ENCODE results near the gene SHB. TPM values are rescaled to one million over a fixed set of nuclear protein-coding genes. Genes with fewer than 3 reads are reported as not detected.

Gene SHB
- total RNA-seq, 1 experiment from 2014 or later: 56.4 TPM

- BruUV-seq (replicated peaks): no TSS peak
- Histone ChIP-seq H3F3A (ENCODE audit: low read length, unreplicated experiment) (no peaks in the 10 kb centered on the region), H3K79me2 (ENCODE audit: low read length) (no peaks in the 10 kb centered on the region), H3K36me3 (ENCODE audit: low read depth, low read length) (no peaks in the 10 kb centered on the region), H3K9me3 (ENCODE audit: low read length) (no peaks in the 10 kb centered on the region), H4K20me1 (ENCODE audit: low read length) (no peaks in the 10 kb centered on the region), H3K4me2 (ENCODE audit: low read length) (no peak overlapping the region), H2AFZ (ENCODE audit: low read length) (no peak overlapping the region), H3K27me3 (ENCODE audit: low read length) (no peaks in the 10 kb centered on the region), H3K4me3 (ENCODE audit: low read length) (no peak overlapping the region), H3K9ac (ENCODE audit: low read length) (no peak overlapping the region), H3K27ac (ENCODE audit: low read length) (no peak overlapping the region), H3K9me2 (replicated peaks; ENCODE audit: low read length) (no peaks in the 10 kb centered on the region), H3K4me1 (ENCODE audit: insufficient read depth, low read length) (0 out of 2 replicates have a peak, but pooled peaks cover 3% of the 10 kb centered on the region)
- ChIA-PET CTCF (no interaction called here), POLR2A (ENCODE audit: unreplicated experiment) (no interaction called here)
- TF ChIP-seq EZH2phosphoT487 (IDR thresholded peaks at IDR 0.05; ENCODE audit: borderline replicate concordance, low read length) (no peak), EZH2 (IDR thresholded peaks at IDR 0.05; ENCODE audit: low read length, unreplicated experiment) (no peak), CTCF (conservative IDR thresholded peaks at IDR 0.05; ENCODE audit: low read depth, low read length) (no peak)
- ATAC-seq: no peak
- DNase-seq: no peak
- intact Hi-C loops (cut with micrococcal nuclease): no loop called here
Measured at GRCh38 chr9:38110476-38110875, 41.4 kb upstream of the SHB start.

GRCh38 chr9:38109601-38110000 is 40.6 kb upstream of the SHB start:
- intact Hi-C loops (cut with micrococcal nuclease): no loop called here
- Histone ChIP-seq H3K27me3 (ENCODE audit: low read length) (no peaks in the 10 kb centered on the region), H3K4me3 (ENCODE audit: low read length) (no peak overlapping the region), H3K9me2 (replicated peaks; ENCODE audit: low read length) (no peaks in the 10 kb centered on the region), H3K4me1 (ENCODE audit: insufficient read depth, low read length) (0 out of 2 replicates have a peak, but pooled peaks cover 3% of the 10 kb centered on the region), H2AFZ (ENCODE audit: low read length) (no peak overlapping the region), H3K9ac (ENCODE audit: low read length) (no peak overlapping the region), H4K20me1 (ENCODE audit: low read length) (no peaks in the 10 kb centered on the region), H3F3A (ENCODE audit: low read length, unreplicated experiment) (no peaks in the 10 kb centered on the region), H3K9me3 (ENCODE audit: low read length) (no peaks in the 10 kb centered on the region), H3K27ac (ENCODE audit: low read length) (no peak overlapping the region), H3K79me2 (ENCODE audit: low read length) (no peaks in the 10 kb centered on the region), H3K36me3 (ENCODE audit: low read depth, low read length) (no peaks in the 10 kb centered on the region), H3K4me2 (ENCODE audit: low read length) (no peak overlapping the region)
- ChIA-PET CTCF (no interaction called here), POLR2A (ENCODE audit: unreplicated experiment) (no interaction called here)
- ATAC-seq (no peak), DNase-seq (no peak)
- BruUV-seq (replicated peaks): no TSS peak
- no peak for TF ChIP-seq EZH2 (IDR thresholded peaks at IDR 0.05; ENCODE audit: low read length, unreplicated experiment)
- no peak for TF ChIP-seq CTCF (conservative IDR thresholded peaks at IDR 0.05; ENCODE audit: low read depth, low read length)
- no peak for TF ChIP-seq EZH2phosphoT487 (IDR thresholded peaks at IDR 0.05; ENCODE audit: borderline replicate concordance, low read length)

GRCh38 chr9:38108326-38108725 is 39.3 kb upstream of the SHB start:
- ChIA-PET POLR2A (ENCODE audit: unreplicated experiment) (no interaction called here), CTCF (no interaction called here)
- Histone ChIP-seq H3K9me2 (replicated peaks; ENCODE audit: low read length) (no peaks in the 10 kb centered on the region), H3K4me1 (ENCODE audit: insufficient read depth, low read length) (0 out of 2 replicates have a peak, but pooled peaks cover 3% of the 10 kb centered on the region), H3K4me3 (ENCODE audit: low read length) (no peak overlapping the region), H4K20me1 (ENCODE audit: low read length) (no peaks in the 10 kb centered on the region), H3K79me2 (ENCODE audit: low read length) (no peaks in the 10 kb centered on the region), H3K9ac (ENCODE audit: low read length) (no peak overlapping the region), H2AFZ (ENCODE audit: low read length) (no peak overlapping the region), H3K4me2 (ENCODE audit: low read length) (no peak overlapping the region), H3K27me3 (ENCODE audit: low read length) (no peaks in the 10 kb centered on the region), H3K9me3 (ENCODE audit: low read length) (no peaks in the 10 kb centered on the region), H3F3A (ENCODE audit: low read length, unreplicated experiment) (no peaks in the 10 kb centered on the region), H3K36me3 (ENCODE audit: low read depth, low read length) (no peaks in the 10 kb centered on the region), H3K27ac (ENCODE audit: low read length) (no peak overlapping the region)
- DNase-seq (no peak), ATAC-seq (no peak)
- no TSS peak for BruUV-seq (replicated peaks)
- intact Hi-C loops (cut with micrococcal nuclease): no loop called here
- TF ChIP-seq EZH2phosphoT487 (IDR thresholded peaks at IDR 0.05; ENCODE audit: borderline replicate concordance, low read length) (no peak), CTCF (conservative IDR thresholded peaks at IDR 0.05; ENCODE audit: low read depth, low read length) (no peak), EZH2 (IDR thresholded peaks at IDR 0.05; ENCODE audit: low read length, unreplicated experiment) (no peak)
